HG02981 (cell line): Measurements from ENCODE around the gene RHPN2.

ENCODE experiments used
- ATAC-seq: cut with Tn5 transposase; IDR thresholded peaks from one replicate; pipeline ENCODE4 v1.9.1; 2021; ENCODE audit warnings: mild to moderate bottlenecking, moderate library complexity; ENCODE audit not compliant: unreplicated experiment

The RHPN2 gene

DNA sequence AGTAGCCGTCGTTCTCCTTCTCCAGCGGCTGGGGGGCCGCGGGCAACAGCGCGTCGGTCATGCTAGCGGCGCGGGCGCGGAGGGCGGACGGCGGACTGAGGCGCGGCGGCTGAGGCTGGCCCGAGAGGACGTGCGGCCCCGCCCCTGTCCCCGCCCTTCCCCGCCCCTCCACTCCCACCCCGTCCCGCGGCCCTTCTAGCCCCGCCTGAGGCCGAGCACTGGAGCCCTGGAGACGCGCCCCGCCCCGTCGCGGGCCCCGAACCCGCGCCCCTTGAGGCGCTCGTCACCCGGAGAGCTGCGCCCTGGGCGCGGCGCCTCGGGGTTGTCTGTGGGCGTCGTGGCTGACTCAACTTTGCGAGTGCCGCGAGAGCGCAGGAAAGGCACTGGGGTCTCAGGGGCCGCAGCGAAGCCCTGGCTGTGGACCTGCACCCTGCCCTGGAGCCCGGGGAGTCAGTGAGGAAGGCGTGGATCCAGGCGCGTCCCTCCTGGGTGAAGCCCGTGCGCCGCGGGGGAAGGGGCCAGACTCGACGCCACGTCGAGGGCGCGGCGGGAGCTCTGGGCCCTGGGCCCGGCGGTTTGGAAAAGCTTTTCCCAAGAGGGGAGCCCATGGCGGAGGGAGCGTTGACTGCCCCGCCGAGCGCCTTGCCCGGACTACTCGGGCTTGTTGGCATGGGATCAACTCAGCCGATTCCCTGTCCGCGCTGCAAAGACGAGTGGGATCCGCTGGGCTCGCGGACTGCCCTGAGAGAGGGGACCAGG is at the start of gene RHPN2:
RHPN2 (minus strand) TSS at position 97 of the 759 bp plus-strand sequence; CDS start at position 61, 36 bp downstream.
- ATAC-seq, result peak; percentile 73

DNA sequence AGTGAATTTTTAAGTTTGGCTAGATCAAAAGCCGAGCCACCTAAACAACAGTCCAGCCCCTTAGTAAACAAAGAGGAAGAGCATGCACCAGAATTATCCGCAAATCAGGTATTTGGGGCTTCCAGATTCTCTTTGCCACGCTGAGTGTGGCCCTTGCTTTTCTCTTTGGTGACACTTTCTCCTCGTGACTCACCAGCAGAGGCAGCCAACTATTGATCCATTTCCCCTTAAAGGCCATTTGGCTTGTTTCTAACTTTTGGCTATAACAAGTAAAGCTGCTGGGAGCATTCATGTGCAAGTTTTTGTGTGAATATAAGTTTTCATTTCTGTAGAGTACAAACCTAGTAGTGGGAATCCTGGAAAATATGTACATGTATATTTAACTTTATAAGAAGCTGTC is 49.6 kb upstream of the RHPN2 start:
- no peak for ATAC-seq

DNA sequence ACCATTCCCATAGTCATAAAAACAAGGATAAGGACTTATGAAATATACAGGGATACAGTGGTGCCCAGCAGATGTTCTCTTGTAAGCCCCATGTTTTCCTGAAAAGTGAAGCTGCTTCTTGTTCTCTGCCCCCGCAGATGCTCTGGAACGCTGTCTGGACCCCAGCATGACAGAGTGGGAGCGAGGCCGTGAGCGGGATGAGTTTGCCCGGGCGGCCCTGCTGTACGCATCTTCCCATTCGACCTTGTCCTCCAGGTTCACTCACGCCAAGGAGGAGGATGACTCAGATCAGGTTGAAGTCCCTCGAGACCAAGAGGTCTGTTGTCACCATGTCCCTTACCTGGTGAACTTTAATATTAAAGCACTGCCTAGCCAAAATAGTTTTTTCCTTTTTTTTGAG is 46.9 kb upstream of the RHPN2 start:
- ATAC-seq, result no peak

DNA sequence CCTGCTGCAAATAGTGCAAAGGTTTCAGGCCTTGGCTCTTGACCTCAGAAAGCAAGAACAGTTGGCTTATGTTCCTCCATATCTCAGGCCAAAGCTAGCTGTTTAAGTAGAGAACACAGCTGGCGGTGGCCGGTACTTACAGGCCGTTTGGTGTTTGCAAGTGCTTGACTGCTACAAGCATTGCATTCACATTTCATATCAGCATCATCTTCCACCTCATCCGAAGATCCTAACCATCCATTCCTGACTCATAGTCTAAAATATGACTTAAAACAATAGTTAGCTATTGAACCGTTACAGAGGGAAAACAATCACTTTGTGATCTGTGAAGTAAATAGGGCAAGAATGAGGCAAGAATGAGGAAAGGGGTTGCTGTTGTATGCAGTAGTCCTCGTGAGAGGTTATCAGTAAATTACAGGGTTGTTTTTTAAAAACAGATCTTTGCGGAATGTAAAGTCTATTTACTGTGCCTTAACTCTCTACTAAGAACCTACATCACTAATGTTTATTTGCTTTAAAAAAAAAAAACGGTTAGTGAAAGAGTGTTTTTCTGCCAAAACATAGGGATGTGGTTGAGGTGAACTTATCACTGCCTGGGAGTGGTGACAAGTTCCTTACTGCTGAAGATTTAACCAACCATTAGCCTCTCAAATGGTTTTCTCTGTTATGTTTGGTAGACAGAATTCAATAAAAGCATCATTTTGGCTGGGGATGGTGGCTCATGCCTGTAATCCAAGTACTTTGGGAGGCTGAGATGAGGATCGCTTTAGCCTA is 45.6 kb upstream of the RHPN2 start:
- no peak for ATAC-seq

DNA sequence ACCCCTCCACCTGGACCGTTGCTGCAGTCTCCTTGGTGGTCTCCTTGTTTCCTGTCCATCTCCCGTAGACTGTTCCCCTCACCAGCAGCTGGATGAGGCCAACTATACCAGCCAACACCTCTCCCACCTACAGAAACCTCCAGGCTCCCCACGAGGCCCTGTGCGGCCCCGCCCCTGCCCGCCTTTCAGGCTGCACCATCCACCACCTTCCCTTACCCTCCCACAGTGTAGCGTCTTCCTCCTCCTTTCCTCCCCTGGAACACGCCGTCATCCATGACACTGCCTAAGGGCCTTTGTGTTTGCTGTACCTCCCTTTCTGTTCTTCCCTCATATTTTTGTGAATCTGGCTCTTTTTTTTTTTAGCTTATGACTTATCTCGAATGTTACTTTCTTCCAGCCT is 43.5 kb upstream of the RHPN2 start:
- ATAC-seq, result no peak

DNA sequence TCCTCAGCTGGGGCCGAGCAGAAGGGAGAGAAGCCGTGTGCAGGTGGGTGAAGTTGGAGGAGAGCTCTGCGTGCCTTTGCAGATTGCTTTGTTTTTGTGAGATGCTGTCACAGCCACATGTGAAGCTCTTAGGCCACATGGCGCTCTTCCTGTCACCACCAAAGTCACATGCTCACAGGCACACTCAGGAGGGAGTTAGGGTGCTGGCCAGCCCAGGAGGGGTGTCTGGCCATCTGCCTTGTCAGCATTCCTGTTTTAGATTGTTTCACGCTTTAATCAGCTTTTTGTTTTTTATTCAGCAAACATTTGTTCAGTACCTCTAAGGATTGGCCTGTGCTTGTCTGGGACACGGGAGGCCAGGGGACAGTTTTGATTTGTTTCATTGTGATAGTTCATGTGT is 38.2 kb upstream of the RHPN2 start:
- ATAC-seq, result no peak

DNA sequence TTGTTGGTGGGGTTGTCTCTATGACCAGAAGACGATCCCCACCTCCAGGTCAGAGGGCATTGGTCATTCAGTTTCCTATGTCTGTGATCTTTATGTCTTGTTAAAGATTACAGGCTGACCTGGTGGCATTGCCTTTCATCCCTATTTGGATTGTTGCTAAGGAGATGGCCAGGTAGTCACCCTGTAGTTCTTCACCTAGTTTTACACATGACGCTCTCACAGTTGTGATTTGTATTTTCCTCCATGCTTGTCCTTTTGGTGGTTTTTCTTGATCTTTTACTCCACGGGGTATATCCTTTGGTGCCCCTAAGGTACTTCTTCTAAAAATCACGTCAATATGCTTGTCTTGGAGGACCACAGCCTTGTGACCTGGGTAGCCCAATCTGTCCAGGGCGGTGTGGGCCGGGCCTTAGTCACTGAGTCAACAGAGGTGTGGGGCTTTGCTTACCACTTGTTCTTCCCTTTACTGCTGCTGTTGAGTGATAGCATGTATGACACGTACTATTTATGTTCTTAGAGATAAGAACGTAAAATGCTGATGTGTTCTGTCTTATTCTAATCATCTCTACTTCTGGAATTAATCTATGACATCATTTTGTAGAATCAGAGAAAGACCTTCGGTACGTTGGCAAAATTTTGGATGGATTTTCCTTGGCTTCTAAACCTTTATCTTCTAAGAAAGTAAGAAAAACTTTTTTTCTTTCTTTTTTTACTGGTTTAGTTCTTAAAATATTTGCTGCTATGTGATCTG is 36.4 kb upstream of the RHPN2 start:
- ATAC-seq, result no peak

DNA sequence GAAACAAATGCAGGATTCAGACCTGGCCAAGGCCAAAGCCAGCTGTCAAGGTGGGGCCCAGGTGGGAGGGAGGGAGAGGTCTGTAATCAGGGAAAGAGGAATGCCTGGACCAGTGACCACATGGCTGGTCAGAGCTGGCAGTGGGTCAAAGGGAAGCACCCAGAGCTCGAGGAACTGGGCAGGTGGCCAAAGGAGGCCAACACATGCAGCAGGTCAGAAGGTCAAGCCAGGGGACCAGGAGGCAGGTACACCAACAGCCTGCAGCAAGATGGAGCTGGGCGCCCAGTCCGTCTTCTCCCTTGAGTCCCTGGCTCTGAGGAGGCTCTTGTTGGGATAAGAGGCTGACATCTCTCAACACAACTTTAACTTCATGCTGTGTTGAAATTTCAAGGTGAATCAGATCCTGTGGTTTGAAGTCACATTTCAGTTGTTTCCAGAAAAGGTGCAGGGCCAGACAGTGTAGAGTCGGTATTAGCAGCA is 33.4 kb upstream of the RHPN2 start:
- ATAC-seq, result no peak

DNA sequence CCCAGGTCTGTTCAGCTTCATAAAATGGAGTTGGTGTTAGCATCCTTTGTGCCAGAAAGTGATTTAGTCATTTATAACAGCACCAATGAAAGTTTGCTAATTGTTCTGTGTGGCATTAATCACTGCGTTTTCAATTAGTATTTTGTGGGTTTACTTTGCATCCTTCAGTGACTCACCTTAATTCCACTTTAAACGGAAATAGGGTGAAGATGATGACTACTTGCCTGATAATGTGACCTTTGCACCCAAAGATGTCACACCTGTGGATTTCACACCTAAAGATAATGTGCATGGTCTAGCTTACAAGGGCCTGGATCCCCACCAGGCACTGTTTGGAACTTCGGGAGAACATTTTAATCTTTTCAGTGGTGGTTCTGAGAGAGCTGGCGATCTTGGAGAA is 31.3 kb upstream of the RHPN2 start:
- ATAC-seq, result no peak

DNA sequence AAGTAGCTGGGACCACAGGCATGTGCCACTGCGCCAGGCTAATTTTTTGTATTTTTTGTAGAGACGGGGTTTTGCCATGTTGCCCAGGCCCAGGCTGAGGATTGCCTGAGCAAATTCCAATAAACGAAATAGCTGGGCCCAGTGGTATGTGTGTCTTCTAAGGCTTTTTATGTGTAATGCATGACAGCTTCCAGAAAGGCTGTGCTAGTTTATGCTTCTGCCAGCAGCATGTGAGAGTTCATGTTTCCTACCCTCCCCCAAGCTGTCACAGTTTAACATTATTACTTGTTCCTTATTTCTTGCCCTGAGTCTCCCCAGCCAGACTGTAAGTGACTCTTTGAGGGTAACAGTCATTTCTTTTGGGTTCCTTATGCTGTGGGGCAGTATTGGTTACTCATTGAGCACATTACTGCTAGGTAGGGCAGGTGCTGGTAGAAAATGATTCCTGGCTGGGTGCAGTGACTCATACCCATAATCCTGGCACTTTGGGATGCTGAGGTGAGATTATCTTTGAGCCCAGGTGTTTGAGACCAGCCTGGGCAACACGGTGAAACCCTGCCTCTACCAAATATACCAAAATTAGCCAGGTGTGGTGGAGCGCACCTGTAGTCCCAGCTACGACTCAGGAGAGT is 29.9 kb upstream of the RHPN2 start:
- ATAC-seq, result no peak

DNA sequence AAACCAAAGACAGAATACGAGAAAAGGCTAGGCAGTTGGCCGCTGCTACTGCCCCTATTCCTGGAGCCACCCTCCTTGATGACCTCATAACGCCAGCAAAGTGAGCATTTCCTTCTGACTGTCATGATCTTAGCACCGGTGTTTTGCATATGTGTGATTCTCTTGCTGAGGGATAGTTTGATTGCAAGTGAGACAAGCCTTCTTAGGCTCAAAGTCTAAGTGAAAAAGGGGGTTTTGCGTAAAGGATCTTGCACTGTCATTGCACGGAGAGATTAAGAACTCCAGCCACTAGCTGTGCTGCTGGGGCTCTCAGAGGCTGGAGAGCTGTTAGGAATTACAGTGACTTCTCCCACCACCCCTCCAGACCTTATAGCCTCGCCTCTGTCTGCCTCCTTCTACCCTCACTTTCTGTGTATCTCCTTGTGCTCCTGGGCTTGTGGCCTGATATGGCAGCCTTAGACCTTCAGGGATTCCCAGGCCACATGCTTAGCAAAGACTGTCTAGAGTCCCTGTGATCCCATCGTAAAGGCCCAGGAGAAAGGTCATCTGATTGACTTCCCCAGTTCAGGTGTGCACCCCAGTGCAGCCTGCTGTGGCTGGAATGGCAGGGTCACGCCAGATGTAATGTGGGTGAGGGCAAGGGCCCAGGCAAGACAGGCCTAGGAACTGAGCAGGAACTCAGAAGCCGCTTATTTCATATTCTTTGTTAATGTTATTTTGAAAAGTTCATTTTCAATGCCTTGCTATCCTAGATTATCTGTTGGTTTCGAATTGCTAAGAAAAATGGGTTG is 28.9 kb upstream of the RHPN2 start:
- no peak for ATAC-seq

DNA sequence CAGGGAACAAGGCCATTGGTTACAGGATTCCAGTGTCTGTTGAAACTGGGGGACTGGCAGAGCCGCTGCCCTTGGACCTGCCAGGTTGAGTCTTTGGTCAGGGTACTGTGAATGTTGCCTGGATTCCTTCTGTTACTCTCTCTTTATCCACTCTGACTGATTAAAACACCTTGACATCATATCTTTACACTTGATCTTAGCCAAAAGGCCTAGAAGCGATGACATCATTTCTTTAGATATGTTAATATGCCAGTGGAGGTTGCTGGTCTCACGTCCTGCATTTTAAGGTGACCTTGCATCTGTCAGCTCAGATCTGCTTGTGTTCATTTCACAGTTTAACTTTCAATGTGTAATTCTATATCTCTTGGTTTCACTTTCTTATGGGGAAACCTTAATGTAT is 25.5 kb upstream of the RHPN2 start:
- ATAC-seq, result no peak

DNA sequence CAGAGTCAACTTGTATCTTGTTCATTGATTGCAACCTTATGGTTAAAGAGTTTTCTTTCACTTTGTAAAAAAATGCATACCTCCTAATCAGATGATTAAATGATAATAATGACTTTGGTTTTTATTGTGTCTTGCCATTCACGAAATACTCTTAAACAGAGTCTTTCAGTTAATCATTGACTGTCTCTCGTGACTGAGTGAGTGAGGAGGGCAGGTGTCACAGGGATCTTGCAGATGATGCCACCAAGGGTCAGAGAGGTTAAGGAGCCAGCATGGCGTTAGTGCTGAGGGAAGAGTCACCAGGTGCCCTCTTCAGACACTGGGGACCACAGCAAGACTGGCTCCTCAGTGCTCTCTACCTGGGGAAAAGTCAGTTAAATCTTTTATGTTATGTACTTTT is 24.3 kb upstream of the RHPN2 start:
- ATAC-seq, result no peak

DNA sequence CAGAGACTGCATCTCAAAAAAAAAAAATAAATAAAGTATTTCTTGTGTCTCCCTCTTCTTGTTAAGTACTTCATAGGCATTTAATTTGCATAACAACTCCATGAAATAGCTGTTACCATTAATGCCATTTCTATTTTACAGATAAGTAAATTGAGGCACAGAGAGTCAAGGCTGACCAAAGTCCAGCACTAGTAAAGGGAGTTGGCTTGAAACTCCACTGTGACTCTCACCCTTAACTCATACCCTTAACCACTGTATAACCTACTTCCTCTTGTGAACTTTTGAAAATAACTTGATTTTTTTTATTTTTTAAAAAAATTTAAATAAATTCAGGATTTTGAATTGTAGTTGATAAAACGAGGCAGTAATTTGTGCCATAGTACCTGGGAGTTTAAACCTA is 22.3 kb upstream of the RHPN2 start:
- no peak for ATAC-seq

DNA sequence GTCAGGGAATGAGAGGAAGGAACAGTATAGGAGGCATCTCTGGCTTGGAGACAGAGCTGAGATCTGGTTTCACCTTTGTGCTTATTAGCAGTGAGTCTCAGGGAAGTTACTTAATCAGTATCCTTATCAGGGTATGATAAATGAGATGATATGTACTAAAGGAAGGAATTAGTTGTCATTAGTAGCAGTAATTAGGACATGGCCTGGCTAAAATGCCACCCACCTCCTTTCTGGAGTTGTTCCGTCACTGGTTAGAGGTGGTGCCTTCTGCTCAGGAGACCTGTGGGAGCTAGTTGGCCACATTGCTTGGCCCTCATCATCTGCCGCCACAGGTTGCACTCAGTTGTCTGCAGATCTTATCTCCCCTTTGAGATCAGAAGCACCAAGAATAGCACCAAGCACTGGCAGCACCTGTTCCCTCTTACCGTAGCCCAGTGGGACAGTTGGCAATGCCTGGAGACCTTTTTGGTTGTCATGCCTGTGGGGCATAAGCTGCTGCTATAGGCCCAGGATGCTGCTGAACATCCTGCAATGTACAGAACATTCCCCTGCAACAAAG is 21.0 kb upstream of the RHPN2 start:
- ATAC-seq, result no peak

DNA sequence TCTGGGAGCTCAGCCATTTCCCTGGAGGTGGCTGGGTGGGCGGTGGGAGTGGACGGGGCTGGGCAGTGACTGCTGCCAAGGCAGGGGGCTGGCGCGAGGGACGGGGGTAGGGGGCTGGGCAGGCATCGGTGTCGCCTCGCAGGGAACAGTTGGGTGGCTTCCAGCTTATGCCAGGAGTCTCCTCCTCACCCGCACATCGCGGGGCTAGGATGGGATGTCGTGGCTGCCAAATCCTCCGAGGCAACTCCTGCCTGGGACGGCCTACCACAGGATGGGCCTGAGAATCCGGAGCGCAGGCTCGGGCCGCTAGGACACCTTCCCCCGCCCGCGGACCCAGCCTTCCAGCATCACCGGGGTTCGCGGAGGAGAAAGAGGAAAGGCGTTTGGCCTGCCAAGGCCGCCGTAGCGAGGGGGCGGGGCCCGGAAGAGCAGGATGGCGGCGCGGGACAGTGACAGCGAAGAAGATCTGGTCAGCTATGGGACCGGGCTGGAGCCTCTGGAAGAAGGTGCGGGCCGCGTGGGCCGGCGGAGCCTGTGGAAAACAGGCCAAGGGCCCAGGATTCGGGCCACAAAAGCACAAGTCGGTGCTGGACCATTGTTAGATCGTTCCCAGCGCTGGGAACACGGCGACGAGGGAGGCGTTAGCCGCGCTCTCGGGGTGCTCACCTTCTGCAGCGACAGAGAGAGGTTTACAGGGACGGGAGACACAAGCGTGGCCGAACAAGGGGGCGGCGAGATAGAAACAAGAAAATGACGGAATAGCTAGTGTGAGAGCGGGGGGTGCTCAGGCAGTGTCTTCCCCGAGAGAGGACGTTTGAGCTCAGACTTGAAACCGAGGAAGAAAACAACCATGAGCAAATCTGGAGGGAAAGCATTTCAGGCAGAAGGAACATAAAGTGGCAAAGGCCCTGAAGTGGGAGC is 16.3 kb upstream of the RHPN2 start, which contains the start of gene GPATCH1:
GPATCH1 (plus strand) TSS at position 421 of the 921 bp plus-strand sequence; CDS start at position 434, 13 bp downstream.
- peak; percentile 89 for ATAC-seq

DNA sequence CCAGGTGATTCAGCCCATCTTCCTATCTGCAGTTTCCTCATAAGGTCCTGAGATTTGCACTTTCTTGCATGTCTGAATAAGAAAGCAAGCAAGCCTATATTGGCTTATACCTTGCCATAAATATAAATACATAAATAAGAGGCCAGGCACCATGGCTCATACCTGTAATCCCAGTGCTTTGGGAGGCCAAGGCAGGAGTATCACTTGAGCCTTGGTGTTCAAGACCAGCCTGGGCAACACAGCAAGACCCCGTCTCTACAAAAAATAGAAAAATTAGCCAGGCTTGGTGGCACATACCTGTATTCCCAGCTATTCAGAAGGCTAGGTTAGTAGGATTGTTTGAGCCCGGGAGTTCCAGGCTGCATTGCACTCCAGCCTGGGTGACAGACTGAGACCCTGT is 10.8 kb upstream of the RHPN2 start:
- ATAC-seq, result no peak

DNA sequence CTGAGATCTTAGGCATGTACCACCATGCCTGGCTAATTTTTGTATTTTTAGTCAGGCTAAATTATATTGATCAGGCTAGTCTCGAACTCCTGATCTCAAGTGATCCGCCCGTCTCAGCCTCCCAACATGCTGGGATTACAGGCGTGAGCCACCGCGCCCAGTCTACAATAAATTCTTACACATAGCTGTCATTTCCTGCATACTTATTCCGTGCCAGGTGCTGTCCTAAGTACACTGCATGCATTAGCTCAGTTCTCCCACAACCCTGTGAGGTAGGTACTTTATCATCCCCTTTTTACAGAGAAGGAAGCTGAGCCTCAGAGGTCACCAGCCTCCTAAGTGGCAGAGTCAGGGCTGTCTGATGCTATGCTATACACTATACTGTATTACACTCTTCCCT is 7.2 kb upstream of the RHPN2 start:
- no peak for ATAC-seq

DNA sequence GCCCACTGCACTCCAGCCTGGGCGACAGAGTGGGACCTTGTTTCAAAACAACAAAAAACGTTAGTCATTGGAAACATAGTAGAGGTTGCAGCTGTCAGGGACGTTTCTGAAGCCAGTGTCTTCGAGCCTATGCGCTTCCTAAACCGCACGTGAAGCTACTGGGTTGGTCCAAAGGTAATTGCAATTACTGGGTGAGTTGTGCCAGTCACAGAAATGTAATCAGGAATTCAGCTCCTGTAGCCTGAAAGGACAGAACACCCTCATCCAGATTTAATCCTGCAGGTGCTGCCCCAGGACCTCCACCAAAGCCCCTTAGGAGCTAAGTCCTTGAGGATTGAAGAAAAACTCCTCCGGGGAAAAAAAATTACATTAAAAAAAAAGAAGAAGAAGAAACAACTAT is 2.4 kb upstream of the RHPN2 start:
- ATAC-seq, result no peak
